Body of pancreas (tissue), 4 donors: Measurements from ENCODE around the gene ACOX3.

Experiments used
- POLR2A ChIP-seq, 3 donors: fragments of 450-650 bp; IDR thresholded peaks; one replicate each; pipeline ENCODE4 v1.6.1; 2016; ENCODE audit warnings: antibody characterized with exemption in 3 of 3, mild to moderate bottlenecking in 2 of 3
- TF ChIP-seq, protein P1 (sequence below), 7 experiments: fragments of 450-650 bp in 4 of 7; fragments of 200-600 bp in 3 of 7; sonication (generic) in 3 of 7; IDR thresholded peaks; one replicate each; pipeline ENCODE4 v1.5.1; 2016 to 2019; ENCODE audit warnings: antibody characterized with exemption in 7 of 7

- TF ChIP-seq POLR2A (IDR thresholded peaks at IDR 0.05): no peak
- TF ChIP-seq, protein P1, sequence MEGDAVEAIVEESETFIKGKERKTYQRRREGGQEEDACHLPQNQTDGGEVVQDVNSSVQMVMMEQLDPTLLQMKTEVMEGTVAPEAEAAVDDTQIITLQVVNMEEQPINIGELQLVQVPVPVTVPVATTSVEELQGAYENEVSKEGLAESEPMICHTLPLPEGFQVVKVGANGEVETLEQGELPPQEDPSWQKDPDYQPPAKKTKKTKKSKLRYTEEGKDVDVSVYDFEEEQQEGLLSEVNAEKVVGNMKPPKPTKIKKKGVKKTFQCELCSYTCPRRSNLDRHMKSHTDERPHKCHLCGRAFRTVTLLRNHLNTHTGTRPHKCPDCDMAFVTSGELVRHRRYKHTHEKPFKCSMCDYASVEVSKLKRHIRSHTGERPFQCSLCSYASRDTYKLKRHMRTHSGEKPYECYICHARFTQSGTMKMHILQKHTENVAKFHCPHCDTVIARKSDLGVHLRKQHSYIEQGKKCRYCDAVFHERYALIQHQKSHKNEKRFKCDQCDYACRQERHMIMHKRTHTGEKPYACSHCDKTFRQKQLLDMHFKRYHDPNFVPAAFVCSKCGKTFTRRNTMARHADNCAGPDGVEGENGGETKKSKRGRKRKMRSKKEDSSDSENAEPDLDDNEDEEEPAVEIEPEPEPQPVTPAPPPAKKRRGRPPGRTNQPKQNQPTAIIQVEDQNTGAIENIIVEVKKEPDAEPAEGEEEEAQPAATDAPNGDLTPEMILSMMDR (IDR thresholded peaks at IDR 0.05): no peak
Observed at GRCh38 chr4:8395504-8396296, 44.8 kb downstream of the ACOX3 start.
